Endodermal cell (in vitro differentiated cells): Measurements from ENCODE around the gene AKT3. TPM values are rescaled to one million over a fixed set of nuclear protein-coding genes. Genes with fewer than 3 reads are reported as not detected.

Experiments
- DNase-seq: peaks from one replicate; pipeline ENCODE4 v3.0.0-alpha.2; 2017
- H3K27ac ChIP-seq: 2 replicates; pipeline ENCODE4 v1.5.1; 2013; ENCODE audit warnings: mild to moderate bottlenecking, low read depth, low read length, moderate library complexity
- H3K27me3 ChIP-seq: 2 replicates; pipeline ENCODE4 v1.6.1; 2013; ENCODE audit warnings: mild to moderate bottlenecking, low read length, moderate library complexity; ENCODE audit not compliant: insufficient read depth, control insufficient read depth, poor library complexity, severe bottlenecking
- H3K36me3 ChIP-seq: 2 replicates; pipeline ENCODE4 v1.7.0; 2013; ENCODE audit warnings: mild to moderate bottlenecking, low read length, moderate library complexity; ENCODE audit not compliant: control insufficient read depth, insufficient read depth
- H3K4me1 ChIP-seq: one replicate; pipeline ENCODE4 v1.7.0; 2013; ENCODE audit warnings: low read length; ENCODE audit not compliant: control insufficient read depth, insufficient read depth
- H3K4me3 ChIP-seq: 2 replicates; pipeline ENCODE4 v1.5.1; 2013; ENCODE audit warnings: mild to moderate bottlenecking, low read length, moderate library complexity
- H3K9ac ChIP-seq: 2 replicates; pipeline ENCODE4 v1.6.1; 2013; ENCODE audit warnings: mild to moderate bottlenecking, low read length, moderate library complexity; ENCODE audit not compliant: poor library complexity, severe bottlenecking; ENCODE audit errors: extremely low read depth
- H3K9me3 ChIP-seq: 2 replicates; pipeline ENCODE4 v1.6.1; 2013; ENCODE audit warnings: mild to moderate bottlenecking, low read length, moderate library complexity; ENCODE audit not compliant: control insufficient read depth
- H3K27ac Mint-ChIP-seq: 2 replicates; pipeline ENCODE4 v1.8.0; 2020; ENCODE audit warnings: mixed read lengths
- H3K27me3 Mint-ChIP-seq: 2 replicates; pipeline ENCODE4 v1.8.0; 2021; ENCODE audit warnings: mild to moderate bottlenecking, mixed read lengths; ENCODE audit not compliant: insufficient read depth
- H3K36me3 Mint-ChIP-seq: 2 replicates; pipeline ENCODE4 v1.8.0; 2020; ENCODE audit warnings: low read depth, mixed read lengths
- H3K4me1 Mint-ChIP-seq: 2 replicates; pipeline ENCODE4 v1.8.0; 2020; ENCODE audit warnings: mixed read lengths
- H3K4me3 Mint-ChIP-seq: 2 replicates; pipeline ENCODE4 v1.8.0; 2020; ENCODE audit warnings: mild to moderate bottlenecking, moderate library complexity, mixed read lengths
- H3K9me3 Mint-ChIP-seq: 2 replicates; pipeline ENCODE4 v1.8.0; 2020; ENCODE audit warnings: mild to moderate bottlenecking, mixed read lengths
- CTCF ChIP-seq: fragments of 200-600 bp; sonication (generic); conservative IDR thresholded peaks from 2 replicates; pipeline ENCODE4 v1.5.0; 2021; ENCODE audit warnings: antibody characterized with exemption, mild to moderate bottlenecking
- WGBS, 2 experiments: methylation state at CpG; one replicate each; pipeline versions ENCODE4 v1.1.5 to v1.1.7; 2013; ENCODE audit warnings: missing lambda C conversion rate in 2 of 2, mixed read lengths in 1 of 2; ENCODE audit not compliant: insufficient coverage in 1 of 2, insufficient read length in 1 of 2; 5-methylcytosine and 5-hydroxymethylcytosine counted together
- total RNA-seq, 2 donors: library from RNA; stranded (reverse); fragmentation: NEBNext Ultra II Directional in 1 of 2; extraction: Animal tissue kit (Norgen Biotek cat#: 25700) in 1 of 2; gene quantifications; 2 replicates in 1 of 2; 3 replicates in 1 of 2; pipeline ENCODE4 v1.2.1, GENCODE V29; 2021

Gene AKT3
- total RNA-seq, 2 donors from 2014 or later = 38.2 to 49.1 TPM

DNA sequence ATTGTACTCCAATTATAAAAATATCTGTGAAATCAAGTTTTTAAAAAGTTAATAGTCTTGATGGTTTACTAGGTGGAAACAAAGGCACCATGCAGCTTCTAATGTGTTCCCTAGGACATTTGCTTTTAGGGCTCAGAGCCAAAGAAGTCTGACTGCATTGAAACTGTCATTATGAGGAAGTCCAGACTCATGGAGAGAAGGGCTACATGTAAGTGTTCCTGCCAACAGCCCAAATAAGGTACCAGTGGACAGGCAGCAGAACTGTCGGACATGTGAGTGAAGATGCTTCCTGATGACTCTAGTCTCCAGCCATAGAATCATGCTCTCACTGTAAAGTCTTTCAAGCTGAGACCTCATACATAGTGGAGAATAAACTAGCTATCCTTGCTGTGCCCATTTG, 287.6 kb downstream of the AKT3 start:
- TF ChIP-seq CTCF = no peak
- peaks cover 4% of the 10 kb centered on the region for H3K4me1 Mint-ChIP-seq
- Histone ChIP-seq H3K4me3 (no peak overlapping the region), H3K4me1 (peaks cover 2% of the 10 kb centered on the region), H3K9ac (no peak overlapping the region), H3K36me3 (peaks cover 16% of the 10 kb centered on the region), H3K27ac (no peak overlapping the region), H3K27me3 (no peaks in the 10 kb centered on the region), H3K9me3 (peaks cover 13% of the 10 kb centered on the region)
- H3K27me3 Mint-ChIP-seq = no peaks in the 10 kb centered on the region
- no peak overlapping the region for H3K27ac Mint-ChIP-seq
- no peak for DNase-seq
- peaks cover 14% of the 10 kb centered on the region for H3K36me3 Mint-ChIP-seq
- H3K9me3 Mint-ChIP-seq = peaks cover 12% of the 10 kb centered on the region
- WGBS, 2 experiments = 96 to 100% methylated on average over 1 of the region's 1 CpG
- H3K4me3 Mint-ChIP-seq = no peak overlapping the region

DNA sequence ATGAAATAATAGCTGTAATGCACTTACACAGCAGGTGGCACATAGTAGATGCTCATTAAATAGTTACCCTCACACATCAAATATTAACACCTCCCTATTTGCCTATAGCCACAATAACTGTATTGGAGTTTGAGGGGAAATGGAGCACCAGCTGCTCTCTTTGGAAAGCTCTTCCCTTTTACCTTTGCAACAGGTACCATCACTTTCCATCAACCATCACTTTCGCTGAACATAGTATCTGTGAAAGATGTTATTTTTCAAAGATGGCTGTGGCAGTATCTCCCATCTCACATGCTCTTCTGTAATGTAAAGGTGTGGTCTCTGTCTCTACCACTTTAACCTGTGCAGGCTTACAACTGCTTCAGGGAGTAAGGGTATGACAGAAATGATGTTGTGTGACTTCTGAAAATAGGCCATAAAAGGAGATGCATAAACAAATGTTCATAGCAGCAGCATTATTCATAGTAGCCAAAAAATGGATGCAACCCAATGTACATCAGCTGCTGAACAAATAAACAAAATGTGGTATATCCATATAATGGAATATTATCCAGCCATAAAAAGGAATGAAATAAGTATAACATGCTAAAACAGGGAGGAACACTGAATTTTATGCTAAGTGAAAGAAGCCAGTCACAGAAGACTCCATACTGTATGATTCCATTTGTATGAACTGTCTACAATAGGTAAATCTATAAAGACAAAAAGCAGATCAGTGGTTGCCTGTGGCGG, 288.3 kb downstream of the AKT3 start:
- H3K27ac Mint-ChIP-seq = no peak overlapping the region
- WGBS, 2 experiments = 95% methylated on average over 2 of the region's 2 CpGs; no CpG with 5 or more reads in 1 of the 2 experiments
- H3K27ac ChIP-seq = no peak overlapping the region

DNA sequence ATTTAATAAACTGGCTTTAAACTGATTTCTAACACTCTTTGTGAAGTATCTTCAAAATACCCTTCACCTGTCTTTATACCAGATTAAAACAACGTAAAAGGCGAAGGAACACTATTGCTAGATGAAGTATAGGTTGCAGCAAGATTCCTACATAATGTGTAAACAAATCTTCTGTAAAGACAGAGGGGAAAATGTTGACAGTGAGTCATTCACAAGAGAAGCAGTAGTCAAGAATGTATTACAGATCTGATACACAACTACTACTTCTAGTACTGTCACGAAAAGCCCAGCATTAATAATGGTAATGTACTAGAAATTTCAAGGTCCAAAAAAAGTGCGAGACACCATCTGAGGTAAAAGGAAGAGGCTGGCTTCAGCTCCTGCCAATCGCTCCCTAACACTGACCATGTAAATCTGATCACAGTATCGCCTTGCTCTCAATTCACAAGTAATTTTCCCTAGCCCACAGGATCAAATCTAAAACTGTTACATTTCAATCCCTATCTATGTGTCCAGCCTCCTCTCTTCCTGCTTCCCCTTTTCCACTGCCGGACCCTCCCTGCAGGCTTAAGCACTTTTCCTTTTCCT, 290.4 kb downstream of the AKT3 start:
- Mint-ChIP-seq H3K4me1 (peaks cover 10% of the 10 kb centered on the region), H3K9me3 (peaks cover 12% of the 10 kb centered on the region), H3K27me3 (no peaks in the 10 kb centered on the region), H3K4me3 (no peak overlapping the region), H3K36me3 (peaks cover 14% of the 10 kb centered on the region), H3K27ac (no peak overlapping the region)
- WGBS, 2 experiments = 76% methylated on average over 3 to 7 of the region's 7 CpGs
- no peak overlapping the region for H3K4me3 ChIP-seq
- H3K4me1 ChIP-seq = peaks cover 2% of the 10 kb centered on the region
- peaks cover 16% of the 10 kb centered on the region for H3K36me3 ChIP-seq
- no peak for DNase-seq
- H3K27ac ChIP-seq = no peak overlapping the region
- no peaks in the 10 kb centered on the region for H3K27me3 ChIP-seq
- TF ChIP-seq CTCF = no peak
- H3K9me3 ChIP-seq = peaks cover 13% of the 10 kb centered on the region
- H3K9ac ChIP-seq = no peak overlapping the region

More for the DNA sequence above, 288.3 kb downstream of the AKT3 start:
- Histone ChIP-seq H3K27me3 (no peaks in the 10 kb centered on the region), H3K36me3 (peaks cover 16% of the 10 kb centered on the region), H3K4me3 (no peak overlapping the region), H3K4me1 (peaks cover 2% of the 10 kb centered on the region), H3K9ac (no peak overlapping the region), H3K9me3 (peaks cover 13% of the 10 kb centered on the region)
- peaks cover 4% of the 10 kb centered on the region for H3K4me1 Mint-ChIP-seq
- H3K4me3 Mint-ChIP-seq = no peak overlapping the region
- peaks cover 12% of the 10 kb centered on the region for H3K9me3 Mint-ChIP-seq
- peaks cover 14% of the 10 kb centered on the region for H3K36me3 Mint-ChIP-seq
- no peaks in the 10 kb centered on the region for H3K27me3 Mint-ChIP-seq
- TF ChIP-seq CTCF = no peak
- no peak for DNase-seq
